ENCODE results near the gene FANCC. TPM values are rescaled to one million over a fixed set of nuclear protein-coding genes. Genes with fewer than 3 reads are reported as not detected.

Gene FANCC
- total RNA-seq, 1 donor = 5.4 TPM

DNA sequence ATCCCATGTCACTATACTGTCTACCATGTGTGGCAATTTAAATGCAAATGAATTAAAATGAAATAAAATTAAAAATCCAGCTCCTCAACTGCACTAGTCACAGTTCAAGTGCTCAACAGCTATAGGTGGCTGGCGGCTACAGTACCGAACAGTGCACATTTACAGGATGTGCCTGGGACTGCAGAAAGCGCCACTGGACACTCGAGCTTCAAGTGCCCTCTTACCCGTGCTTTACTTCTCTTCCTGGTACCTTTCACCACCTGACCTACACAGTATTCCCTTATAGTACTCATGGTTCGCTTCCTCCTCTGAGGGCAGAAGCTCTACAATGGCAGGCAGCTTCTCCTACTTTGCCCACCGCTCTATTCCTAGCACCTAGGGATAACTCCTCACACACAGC is 166.6 kb downstream of the FANCC start:
- Histone ChIP-seq H2AFZ (ENCODE audit: low read length) (no peak overlapping the region), H3K9me3 (ENCODE audit: low read depth, low read length) (no peaks in the 10 kb centered on the region), H3K4me2 (ENCODE audit: insufficient read depth, low read length) (no peak overlapping the region), H3K4me1 (ENCODE audit: insufficient read depth, low read length) (peaks cover 2% of the 10 kb centered on the region), H3K79me2 (ENCODE audit: insufficient read depth, low read length) (no peaks in the 10 kb centered on the region), H4K20me1 (ENCODE audit: insufficient read depth, low read length) (no peaks in the 10 kb centered on the region), H3K27me3 (ENCODE audit: insufficient read depth, low read length) (no peaks in the 10 kb centered on the region), H3K4me3 (ENCODE audit: insufficient read depth, low read length) (no peak overlapping the region), H3K27ac (ENCODE audit: low read depth, low read length) (no peak overlapping the region), H3K36me3 (ENCODE audit: insufficient read depth, low read length) (no peaks in the 10 kb centered on the region)
- DNase-seq (ENCODE audit: insufficient read length, low spot score, missing footprints) = no peak
- TF ChIP-seq, protein P1, sequence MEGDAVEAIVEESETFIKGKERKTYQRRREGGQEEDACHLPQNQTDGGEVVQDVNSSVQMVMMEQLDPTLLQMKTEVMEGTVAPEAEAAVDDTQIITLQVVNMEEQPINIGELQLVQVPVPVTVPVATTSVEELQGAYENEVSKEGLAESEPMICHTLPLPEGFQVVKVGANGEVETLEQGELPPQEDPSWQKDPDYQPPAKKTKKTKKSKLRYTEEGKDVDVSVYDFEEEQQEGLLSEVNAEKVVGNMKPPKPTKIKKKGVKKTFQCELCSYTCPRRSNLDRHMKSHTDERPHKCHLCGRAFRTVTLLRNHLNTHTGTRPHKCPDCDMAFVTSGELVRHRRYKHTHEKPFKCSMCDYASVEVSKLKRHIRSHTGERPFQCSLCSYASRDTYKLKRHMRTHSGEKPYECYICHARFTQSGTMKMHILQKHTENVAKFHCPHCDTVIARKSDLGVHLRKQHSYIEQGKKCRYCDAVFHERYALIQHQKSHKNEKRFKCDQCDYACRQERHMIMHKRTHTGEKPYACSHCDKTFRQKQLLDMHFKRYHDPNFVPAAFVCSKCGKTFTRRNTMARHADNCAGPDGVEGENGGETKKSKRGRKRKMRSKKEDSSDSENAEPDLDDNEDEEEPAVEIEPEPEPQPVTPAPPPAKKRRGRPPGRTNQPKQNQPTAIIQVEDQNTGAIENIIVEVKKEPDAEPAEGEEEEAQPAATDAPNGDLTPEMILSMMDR (IDR thresholded peaks at IDR 0.05; ENCODE audit: extremely low read depth, low read depth, low read length) = no peak

DNA sequence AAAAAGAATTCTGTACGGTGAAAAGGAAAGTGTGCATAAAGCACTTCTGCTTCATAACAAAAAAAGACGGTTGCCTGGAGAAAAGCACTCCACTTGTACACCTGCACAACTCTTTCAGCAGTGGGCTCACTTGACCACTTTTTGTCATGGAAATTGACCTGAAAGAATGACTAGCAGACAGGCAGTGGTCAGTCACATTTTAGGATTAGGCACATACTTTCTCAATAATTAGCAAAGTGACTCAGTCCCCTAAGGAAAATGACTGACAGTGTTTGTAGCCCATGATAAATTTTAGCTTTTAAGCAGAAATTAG is 169.3 kb downstream of the FANCC start:
- DNase-seq (ENCODE audit: insufficient read length, low spot score, missing footprints) = no peak
- H2AFZ ChIP-seq (ENCODE audit: low read length) = no peak overlapping the region
- no peak overlapping the region for H3K4me2 ChIP-seq (ENCODE audit: insufficient read depth, low read length)
- H3K36me3 ChIP-seq (ENCODE audit: insufficient read depth, low read length) = no peaks in the 10 kb centered on the region
- H4K20me1 ChIP-seq (ENCODE audit: insufficient read depth, low read length) = no peaks in the 10 kb centered on the region
- no peak overlapping the region for H3K4me3 ChIP-seq (ENCODE audit: insufficient read depth, low read length)
- TF ChIP-seq, protein P1 (IDR thresholded peaks at IDR 0.05; ENCODE audit: extremely low read depth, low read depth, low read length) = no peak
- peaks cover 17% of the 10 kb centered on the region for H3K4me1 ChIP-seq (ENCODE audit: insufficient read depth, low read length)
- H3K79me2 ChIP-seq (ENCODE audit: insufficient read depth, low read length) = no peaks in the 10 kb centered on the region
- H3K9me3 ChIP-seq (ENCODE audit: low read depth, low read length) = no peaks in the 10 kb centered on the region
- H3K27ac ChIP-seq (ENCODE audit: low read depth, low read length) = no peak overlapping the region
- no peaks in the 10 kb centered on the region for H3K27me3 ChIP-seq (ENCODE audit: insufficient read depth, low read length)

GRCh38 chr9:95147452-95148207 is 169.9 kb downstream of the FANCC start:
- Histone ChIP-seq H3K9me3 (ENCODE audit: low read depth, low read length) (no peaks in the 10 kb centered on the region), H3K79me2 (ENCODE audit: insufficient read depth, low read length) (no peaks in the 10 kb centered on the region), H3K36me3 (ENCODE audit: insufficient read depth, low read length) (no peaks in the 10 kb centered on the region), H2AFZ (ENCODE audit: low read length) (no peak overlapping the region), H4K20me1 (ENCODE audit: insufficient read depth, low read length) (no peaks in the 10 kb centered on the region), H3K27me3 (ENCODE audit: insufficient read depth, low read length) (no peaks in the 10 kb centered on the region), H3K27ac (ENCODE audit: low read depth, low read length) (no peak overlapping the region), H3K4me3 (ENCODE audit: insufficient read depth, low read length) (no peak overlapping the region), H3K4me2 (ENCODE audit: insufficient read depth, low read length) (no peak overlapping the region), H3K4me1 (ENCODE audit: insufficient read depth, low read length) (peaks cover 17% of the 10 kb centered on the region)
- DNase-seq (ENCODE audit: insufficient read length, low spot score, missing footprints) = no peak
- TF ChIP-seq, protein P1 (IDR thresholded peaks at IDR 0.05; ENCODE audit: extremely low read depth, low read depth, low read length) = no peak

- DNase-seq (ENCODE audit: insufficient read length, low spot score, missing footprints) = no peak
- Histone ChIP-seq H3K27me3 (ENCODE audit: insufficient read depth, low read length) (no peaks in the 10 kb centered on the region), H2AFZ (ENCODE audit: low read length) (peak overlapping the region; percentile 76), H3K27ac (ENCODE audit: low read depth, low read length) (peak overlapping the region; percentile 15), H3K4me1 (ENCODE audit: insufficient read depth, low read length) (peaks cover 22% of the 10 kb centered on the region), H3K4me3 (ENCODE audit: insufficient read depth, low read length) (peak overlapping the region; percentile 26), H3K9me3 (ENCODE audit: low read depth, low read length) (no peaks in the 10 kb centered on the region), H4K20me1 (ENCODE audit: insufficient read depth, low read length) (no peaks in the 10 kb centered on the region), H3K36me3 (ENCODE audit: insufficient read depth, low read length) (no peaks in the 10 kb centered on the region), H3K4me2 (ENCODE audit: insufficient read depth, low read length) (peak overlapping the region; percentile 52), H3K79me2 (ENCODE audit: insufficient read depth, low read length) (no peaks in the 10 kb centered on the region)
- TF ChIP-seq, protein P1 (IDR thresholded peaks at IDR 0.05; ENCODE audit: extremely low read depth, low read depth, low read length) = no peak
Observed at GRCh38 chr9:95143591-95144561, 173.6 kb downstream of the FANCC start.

Measured in osteoblast (primary cell).